HepG2 (cell line): ENCODE data around the gene GP1BA.

Source experiments
- ATF2 ChIP-seq: sonication (generic); formaldehyde crosslinking; IDR thresholded peaks from 2 replicates; pipeline ENCODE4 v1.4.0; 2020; ENCODE audit warnings: missing genetic modification reagents
- CTCF ChIP-seq: sonication (generic); formaldehyde crosslinking; IDR thresholded peaks from 2 replicates; pipeline ENCODE4 v1.5.0; 2020; ENCODE audit warnings: mild to moderate bottlenecking, missing genetic modification reagents, moderate library complexity
- GMEB1 ChIP-seq: sonication (generic); formaldehyde crosslinking; IDR thresholded peaks from 2 replicates; pipeline ENCODE4 v1.5.1; 2020; ENCODE audit warnings: missing genetic modification reagents, mild to moderate bottlenecking, borderline replicate concordance
- HOXA7 ChIP-seq: sonication (generic); formaldehyde crosslinking; IDR thresholded peaks from 2 replicates; pipeline ENCODE4 v1.8.1; 2022; ENCODE audit warnings: mild to moderate bottlenecking, missing genetic modification reagents, moderate library complexity
- LCORL ChIP-seq, 2 experiments: fragments of 450-650 bp in 1 of 2; sonication (generic) in 1 of 2; formaldehyde crosslinking in 1 of 2; IDR thresholded peaks; 2 replicates each; pipeline versions ENCODE4 v1.5.0 to v1.6.1; 2017 to 2020; ENCODE audit warnings: antibody characterized with exemption in 1 of 2, missing genetic modification reagents in 1 of 2
- SNRNP70 ChIP-seq: fragments of 200-400 bp; formaldehyde crosslinking; IDR thresholded peaks from 2 replicates; pipeline ENCODE4 v1.6.1; 2017; ENCODE audit warnings: mild to moderate bottlenecking, low read depth, low read length, moderate library complexity
- TAF1 ChIP-seq: sonication (generic); formaldehyde crosslinking; IDR thresholded peaks from 2 replicates; pipeline ENCODE4 v1.4.0; 2020; ENCODE audit warnings: missing genetic modification reagents
- ZFYVE20 ChIP-seq: sonication (generic); formaldehyde crosslinking; IDR thresholded peaks from 2 replicates; pipeline ENCODE4 v1.8.0; 2023; ENCODE audit warnings: low read depth, mild to moderate bottlenecking, moderate library complexity, missing genetic modification reagents, borderline replicate concordance
- ZNF407 ChIP-seq: sonication (generic); formaldehyde crosslinking; IDR thresholded peaks from one replicate; pipeline ENCODE4 v1.5.1; 2020; ENCODE audit warnings: mild to moderate bottlenecking, missing genetic modification reagents; ENCODE audit errors: not compliant biosample characterization
- ZSCAN31 ChIP-seq: sonication (generic); formaldehyde crosslinking; IDR thresholded peaks from 2 replicates; pipeline ENCODE4 v1.5.0; 2020; ENCODE audit warnings: low read depth, mild to moderate bottlenecking, missing genetic modification reagents

- TF ChIP-seq SNRNP70 = no peak
- TF ChIP-seq GMEB1 (CRISPR knock-in tag) = no peak
- no peak for TF ChIP-seq ZFYVE20 (CRISPR knock-in tag)
- TF ChIP-seq LCORL (IDR thresholded peaks at IDR 0.05) = no peak
- no peak for TF ChIP-seq LCORL (CRISPR knock-in tag; IDR thresholded peaks at IDR 0.05)
- TF ChIP-seq HOXA7 = no peak
- no peak for TF ChIP-seq ZSCAN31 (CRISPR knock-in tag)
- no peak for TF ChIP-seq CTCF
- no peak for TF ChIP-seq ATF2 (CRISPR knock-in tag)
- no peak for TF ChIP-seq ZNF407 (CRISPR knock-in tag)
- no peak for TF ChIP-seq TAF1 (CRISPR knock-in tag)
Observed at GRCh38 chr17:4948931-4949320, 16.8 kb downstream of the GP1BA start.
